Measurements from ENCODE around the gene CMTM6. TPM values are rescaled to one million over a fixed set of nuclear protein-coding genes. Genes with fewer than 3 reads are reported as not detected.

Gene CMTM6
- total and polyA plus RNA-seq, 2 of the 13 experiments (the other 11 are each of a cell fraction or from before 2014, with no cell fraction given), result 25.6 to 55.7 TPM

DNA sequence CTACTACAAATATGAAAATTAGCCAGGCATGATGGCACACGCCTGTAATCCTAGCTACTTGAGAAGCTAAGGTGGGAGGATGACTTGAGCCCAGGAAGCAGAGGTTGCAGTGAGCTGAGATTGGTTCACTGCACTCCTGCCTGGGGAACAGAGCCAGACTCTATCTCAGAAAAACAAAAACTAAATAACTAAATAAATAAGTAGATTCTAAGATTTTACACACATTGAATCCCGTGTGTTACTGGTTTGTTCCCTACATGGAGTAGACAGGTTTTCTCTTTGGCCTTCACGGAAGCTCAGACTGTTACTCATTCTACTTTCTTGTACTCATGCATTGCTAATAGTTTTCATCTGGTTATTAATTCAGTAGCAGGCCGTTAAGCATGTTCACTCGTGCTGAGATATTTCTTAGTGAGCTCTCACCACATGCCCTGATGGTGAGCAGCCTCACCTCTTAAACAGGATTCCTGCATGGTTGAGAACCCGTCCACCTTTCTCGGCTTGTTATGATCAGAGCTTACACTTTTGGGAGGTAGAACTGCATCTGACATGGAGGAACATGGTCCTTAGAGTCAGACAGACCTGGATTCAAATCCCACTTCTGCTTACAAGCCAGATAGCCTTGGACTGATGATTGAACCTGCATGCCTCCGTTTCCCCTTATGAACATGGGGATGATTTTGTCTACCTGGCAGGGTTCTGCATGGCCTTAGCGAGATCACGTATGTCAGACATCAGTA is 61.9 kb downstream of the CMTM6 start:
- Histone ChIP-seq H3K9me3 (ENCODE audit: low read length) (no peaks in the 10 kb centered on the region), H3K79me2 (ENCODE audit: insufficient read depth, low read length) (no peaks in the 10 kb centered on the region), H4K20me1 (ENCODE audit: insufficient read depth, low read length) (no peaks in the 10 kb centered on the region), H3K4me2 (ENCODE audit: low read depth, low read length) (no peak overlapping the region), H2AFZ (ENCODE audit: low read length) (no peak overlapping the region), H3K27ac (ENCODE audit: extremely low read length, insufficient read depth, low read length) (no peak overlapping the region), H3K4me1 (ENCODE audit: insufficient read depth, low read length) (no peaks in the 10 kb centered on the region), H3K36me3 (replicated peaks in 1 of 2; ENCODE audit: control insufficient read depth in 1 of 2, insufficient read depth in 2 of 2, low read length in 2 of 2) (peaks cover 0 to 8% of the 10 kb centered on the region in 2 experiments; a peak in 1 of 5 replicates), H3K27me3 (ENCODE audit: control insufficient read depth in 1 of 2, insufficient read depth in 2 of 2, low read length in 2 of 2) (no peaks in the 10 kb centered on the region), H3K9ac (ENCODE audit: insufficient read depth, low read depth, low read length) (no peak overlapping the region), H3K4me3 (replicated peaks in 1 of 3; ENCODE audit: insufficient read depth in 1 of 3, low read depth in 2 of 3, low read length in 3 of 3) (no peak overlapping the region)
- ChIA-PET CTCF (ENCODE audit: low intra/inter-chr PET ratio, low total read pairs) (no interaction called here), POLR2A (no interaction called here)
- in situ Hi-C loops (cut with HindIII; ENCODE audit: extremely low pct_ligation_motif_present, low pct_unique_long_range_greater_than_20kb), result no loop called here
- FAIRE-seq, result no peak
- TF ChIP-seq ZNF619 (CRISPR knock-in tag; IDR thresholded peaks at IDR 0.05) (no peak), ZSCAN21 (CRISPR knock-in tag; IDR thresholded peaks at IDR 0.05; ENCODE audit: borderline replicate concordance) (no peak), FOSL1 (CRISPR knock-in tag; IDR thresholded peaks at IDR 0.05; ENCODE audit: borderline replicate concordance) (no peak), ZNF790 (CRISPR knock-in tag; IDR thresholded peaks at IDR 0.05; ENCODE audit: borderline replicate concordance) (no peak), ZBTB7A (CRISPR knock-in tag; IDR thresholded peaks at IDR 0.05) (no peak), FOXP1 (IDR thresholded peaks at IDR 0.05) (no peak), FOXP1 (CRISPR knock-in tag; IDR thresholded peaks at IDR 0.05) (no peak), IRF2 (CRISPR knock-in tag; IDR thresholded peaks at IDR 0.05) (no peak), NFKBIZ (CRISPR knock-in tag; IDR thresholded peaks at IDR 0.05) (no peak), ZFP37 (CRISPR knock-in tag; IDR thresholded peaks at IDR 0.05; ENCODE audit: borderline replicate concordance) (no peak), KLF9 (CRISPR knock-in tag; IDR thresholded peaks at IDR 0.05; ENCODE audit: low read depth) (no peak), IKZF4 (CRISPR knock-in tag; IDR thresholded peaks at IDR 0.05; ENCODE audit: borderline replicate concordance, low read depth, not compliant biosample characterization) (no peak)
- TF ChIP-seq, protein P1, sequence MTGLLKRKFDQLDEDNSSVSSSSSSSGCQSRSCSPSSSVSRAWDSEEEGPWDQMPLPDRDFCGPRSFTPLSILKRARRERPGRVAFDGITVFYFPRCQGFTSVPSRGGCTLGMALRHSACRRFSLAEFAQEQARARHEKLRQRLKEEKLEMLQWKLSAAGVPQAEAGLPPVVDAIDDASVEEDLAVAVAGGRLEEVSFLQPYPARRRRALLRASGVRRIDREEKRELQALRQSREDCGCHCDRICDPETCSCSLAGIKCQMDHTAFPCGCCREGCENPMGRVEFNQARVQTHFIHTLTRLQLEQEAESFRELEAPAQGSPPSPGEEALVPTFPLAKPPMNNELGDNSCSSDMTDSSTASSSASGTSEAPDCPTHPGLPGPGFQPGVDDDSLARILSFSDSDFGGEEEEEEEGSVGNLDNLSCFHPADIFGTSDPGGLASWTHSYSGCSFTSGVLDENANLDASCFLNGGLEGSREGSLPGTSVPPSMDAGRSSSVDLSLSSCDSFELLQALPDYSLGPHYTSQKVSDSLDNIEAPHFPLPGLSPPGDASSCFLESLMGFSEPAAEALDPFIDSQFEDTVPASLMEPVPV (CRISPR knock-in tag; IDR thresholded peaks at IDR 0.05), result no peak
- TF ChIP-seq, protein P2, sequence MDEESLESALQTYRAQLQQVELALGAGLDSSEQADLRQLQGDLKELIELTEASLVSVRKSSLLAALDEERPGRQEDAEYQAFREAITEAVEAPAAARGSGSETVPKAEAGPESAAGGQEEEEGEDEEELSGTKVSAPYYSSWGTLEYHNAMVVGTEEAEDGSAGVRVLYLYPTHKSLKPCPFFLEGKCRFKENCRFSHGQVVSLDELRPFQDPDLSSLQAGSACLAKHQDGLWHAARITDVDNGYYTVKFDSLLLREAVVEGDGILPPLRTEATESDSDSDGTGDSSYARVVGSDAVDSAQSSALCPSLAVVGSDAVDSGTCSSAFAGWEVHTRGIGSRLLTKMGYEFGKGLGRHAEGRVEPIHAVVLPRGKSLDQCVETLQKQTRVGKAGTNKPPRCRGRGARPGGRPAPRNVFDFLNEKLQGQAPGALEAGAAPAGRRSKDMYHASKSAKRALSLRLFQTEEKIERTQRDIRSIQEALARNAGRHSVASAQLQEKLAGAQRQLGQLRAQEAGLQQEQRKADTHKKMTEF (CRISPR knock-in tag; IDR thresholded peaks at IDR 0.05), result no peak
- TF ChIP-seq, protein P3, sequence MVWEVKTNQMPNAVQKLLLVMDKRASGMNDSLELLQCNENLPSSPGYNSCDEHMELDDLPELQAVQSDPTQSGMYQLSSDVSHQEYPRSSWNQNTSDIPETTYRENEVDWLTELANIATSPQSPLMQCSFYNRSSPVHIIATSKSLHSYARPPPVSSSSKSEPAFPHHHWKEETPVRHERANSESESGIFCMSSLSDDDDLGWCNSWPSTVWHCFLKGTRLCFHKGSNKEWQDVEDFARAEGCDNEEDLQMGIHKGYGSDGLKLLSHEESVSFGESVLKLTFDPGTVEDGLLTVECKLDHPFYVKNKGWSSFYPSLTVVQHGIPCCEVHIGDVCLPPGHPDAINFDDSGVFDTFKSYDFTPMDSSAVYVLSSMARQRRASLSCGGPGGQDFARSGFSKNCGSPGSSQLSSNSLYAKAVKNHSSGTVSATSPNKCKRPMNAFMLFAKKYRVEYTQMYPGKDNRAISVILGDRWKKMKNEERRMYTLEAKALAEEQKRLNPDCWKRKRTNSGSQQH (CRISPR knock-in tag; IDR thresholded peaks at IDR 0.05; ENCODE audit: low read depth), result no peak
- TF ChIP-seq, protein P4, sequence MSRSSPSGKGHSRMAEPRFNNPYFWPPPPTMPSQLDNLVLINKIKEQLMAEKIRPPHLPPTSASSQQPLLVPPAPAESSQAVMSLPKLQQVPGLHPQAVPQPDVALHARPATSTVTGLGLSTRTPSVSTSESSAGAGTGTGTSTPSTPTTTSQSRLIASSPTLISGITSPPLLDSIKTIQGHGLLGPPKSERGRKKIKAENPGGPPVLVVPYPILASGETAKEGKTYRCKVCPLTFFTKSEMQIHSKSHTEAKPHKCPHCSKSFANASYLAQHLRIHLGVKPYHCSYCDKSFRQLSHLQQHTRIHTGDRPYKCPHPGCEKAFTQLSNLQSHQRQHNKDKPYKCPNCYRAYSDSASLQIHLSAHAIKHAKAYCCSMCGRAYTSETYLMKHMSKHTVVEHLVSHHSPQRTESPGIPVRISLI (CRISPR knock-in tag; IDR thresholded peaks at IDR 0.05; ENCODE audit: borderline replicate concordance), result no peak
- WGBS (ENCODE audit: low lambda C conversion rate), result 96% methylated on average over 10 of the region's 10 CpGs
- DNase-seq (ENCODE audit: low spot score), result no peak
- intact Hi-C loops (cut with micrococcal nuclease; ENCODE audit: unreplicated experiment), result no loop called here
- no TSS peak for BruUV-seq (replicated peaks)
- ATAC-seq, result no peak
